GM18858 (cell line): ENCODE measurements around the gene KLHL29.
A peak's percentile ranks its signal among the peaks of the same experiment; 100 is the strongest.

Experiments
- ATAC-seq: cut with Tn5 transposase; IDR thresholded peaks from one replicate; pipeline ENCODE4 v1.9.1; 2021; ENCODE audit not compliant: unreplicated experiment

Gene KLHL29

DNA sequence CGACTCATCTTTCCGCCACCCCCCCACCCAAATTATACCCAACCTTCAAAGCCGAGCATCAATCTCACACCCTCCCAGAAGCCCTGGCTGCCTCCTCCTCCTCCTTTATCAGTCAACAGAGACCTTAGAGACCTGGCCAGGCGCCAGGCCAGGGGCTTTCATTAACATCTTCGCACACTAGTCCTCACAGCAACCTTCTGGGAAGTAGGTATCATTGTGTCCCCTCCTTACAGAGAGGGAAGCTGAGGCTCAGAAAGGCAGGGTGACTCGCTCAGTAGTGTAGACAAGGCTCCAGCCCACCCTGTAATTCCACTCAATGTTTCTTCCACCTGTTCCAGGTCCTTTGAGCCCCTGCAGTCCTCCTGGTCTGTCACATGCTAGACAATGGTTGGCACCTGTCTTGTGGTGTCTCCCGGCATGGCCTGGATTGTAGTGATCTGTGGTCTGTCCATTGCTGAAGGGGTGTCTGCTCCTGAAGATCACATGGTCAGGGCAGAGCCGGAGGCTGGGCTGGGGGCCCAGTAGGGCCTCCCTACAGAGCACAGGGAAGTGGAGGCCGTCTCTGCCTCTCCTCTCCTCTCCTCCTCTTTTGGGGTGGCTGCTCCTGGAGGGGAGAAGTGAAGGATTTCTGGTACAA lies 36.0 kb downstream of the KLHL29 start:
- ATAC-seq = no peak

GRCh38 chr2:23422089-23423061 lies 37.4 kb downstream of the KLHL29 start:
- no peak for ATAC-seq

- no peak for ATAC-seq
These were observed 38.3 kb downstream of the KLHL29 start for GRCh38 chr2:23423062-23423872.

GRCh38 chr2:23423873-23424680 lies 39.1 kb downstream of the KLHL29 start:
- no peak for ATAC-seq

GRCh38 chr2:23425338-23425871 lies 40.4 kb downstream of the KLHL29 start:
- no peak for ATAC-seq

DNA sequence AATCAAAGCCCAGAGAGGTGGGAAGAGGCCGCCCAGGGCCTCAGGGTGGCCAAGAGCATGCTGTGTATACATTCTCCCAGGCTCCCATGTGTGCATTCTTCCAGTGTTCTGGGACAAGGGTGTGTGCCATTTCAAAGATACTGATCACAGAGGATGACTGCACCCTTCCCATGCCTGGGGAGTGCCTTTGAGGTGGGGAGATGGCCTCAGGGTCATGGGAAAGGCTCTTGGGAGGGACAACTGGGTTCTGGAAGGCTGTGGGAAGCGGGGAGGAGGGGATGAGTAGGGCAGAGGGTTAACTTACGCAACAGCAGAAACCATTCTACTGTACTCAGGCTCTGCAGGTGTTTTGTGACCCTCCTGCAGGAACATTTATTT lies 40.9 kb downstream of the KLHL29 start:
- ATAC-seq = no peak

- no peak for ATAC-seq
These were observed 41.4 kb downstream of the KLHL29 start for GRCh38 chr2:23426263-23426905.

DNA sequence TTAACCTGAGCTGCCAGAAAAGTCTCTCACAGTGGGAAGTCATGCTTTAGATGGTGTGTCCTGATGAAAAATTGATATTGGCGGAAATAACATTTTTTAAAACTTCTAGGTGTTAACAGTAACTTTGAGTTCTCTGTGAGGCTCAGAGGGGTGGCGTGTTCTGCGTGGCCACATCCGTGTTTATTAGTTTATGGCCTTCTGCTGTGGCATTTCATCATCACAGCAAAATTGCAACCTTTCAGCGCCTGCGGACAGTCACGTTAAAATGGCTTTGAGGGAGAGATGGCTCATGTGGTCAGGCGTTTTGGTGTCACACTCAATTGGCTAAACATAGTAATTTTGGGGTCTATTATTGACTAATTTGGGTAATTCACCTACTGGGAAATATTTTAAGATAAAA lies 42.4 kb downstream of the KLHL29 start:
- no peak for ATAC-seq

DNA sequence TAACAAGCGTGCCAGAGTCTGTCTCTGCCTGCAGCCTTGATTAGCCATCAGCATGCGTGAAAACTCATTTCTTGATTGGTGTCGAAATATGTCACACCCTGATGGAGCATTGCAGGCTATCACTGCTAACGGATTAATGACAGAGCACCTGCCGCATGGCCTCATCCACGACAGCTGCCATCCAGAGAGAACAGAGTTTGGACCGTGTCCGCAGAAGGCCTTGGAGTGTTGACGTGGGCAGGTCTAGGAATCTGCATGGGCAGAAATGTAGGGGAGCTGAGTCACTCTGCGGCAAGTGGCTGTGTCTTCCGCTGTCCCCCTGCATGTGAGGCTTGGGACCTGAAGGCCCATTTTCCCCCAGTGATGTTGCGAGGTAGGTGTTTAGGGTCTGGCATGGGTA lies 43.0 kb downstream of the KLHL29 start:
- no peak for ATAC-seq

GRCh38 chr2:23429036-23429435 lies 44.1 kb downstream of the KLHL29 start:
- ATAC-seq = no peak

DNA sequence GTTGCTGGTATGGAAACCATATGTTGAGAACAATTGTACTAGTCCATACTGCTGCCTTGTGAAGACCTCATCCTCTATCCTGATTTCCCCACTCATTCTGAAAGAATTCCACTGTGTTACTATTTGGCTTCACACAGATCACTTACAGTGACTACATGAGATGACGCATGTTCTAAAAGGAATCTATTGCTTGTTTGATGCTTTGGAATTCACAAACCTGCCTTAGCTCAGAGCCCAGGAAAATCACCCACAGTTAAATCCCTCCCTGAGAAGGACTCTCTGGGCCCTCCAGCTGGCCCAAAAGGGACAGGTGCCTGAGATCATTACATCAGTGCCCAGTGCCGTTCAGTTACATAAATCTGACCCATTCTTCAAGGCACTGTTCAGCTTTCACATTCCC lies 45.3 kb downstream of the KLHL29 start:
- no peak for ATAC-seq

DNA sequence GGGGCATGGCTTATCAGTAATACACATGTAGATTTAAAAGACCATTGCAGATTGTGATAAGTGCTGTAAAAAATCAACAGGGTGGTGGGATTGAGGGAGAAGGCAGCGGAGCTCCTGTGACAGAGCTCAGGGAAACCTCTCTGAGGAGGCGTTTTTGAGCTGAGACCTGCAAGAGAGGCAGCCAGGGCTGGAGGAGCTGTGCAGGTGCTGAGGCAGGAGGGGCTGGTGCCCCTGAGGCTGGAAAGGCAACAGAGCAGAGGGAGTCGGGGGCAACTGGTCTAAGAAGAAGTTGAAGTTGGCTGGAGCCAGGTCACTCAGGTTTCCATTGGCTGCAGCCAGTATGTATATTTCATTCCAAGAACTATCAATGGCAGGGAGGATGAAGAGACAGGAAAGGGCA lies 47.6 kb downstream of the KLHL29 start:
- no peak for ATAC-seq

- no peak for ATAC-seq
These were observed 48.3 kb downstream of the KLHL29 start for GRCh38 chr2:23433282-23433681.

GRCh38 chr2:23434721-23435121 lies 49.7 kb downstream of the KLHL29 start:
- no peak for ATAC-seq

DNA sequence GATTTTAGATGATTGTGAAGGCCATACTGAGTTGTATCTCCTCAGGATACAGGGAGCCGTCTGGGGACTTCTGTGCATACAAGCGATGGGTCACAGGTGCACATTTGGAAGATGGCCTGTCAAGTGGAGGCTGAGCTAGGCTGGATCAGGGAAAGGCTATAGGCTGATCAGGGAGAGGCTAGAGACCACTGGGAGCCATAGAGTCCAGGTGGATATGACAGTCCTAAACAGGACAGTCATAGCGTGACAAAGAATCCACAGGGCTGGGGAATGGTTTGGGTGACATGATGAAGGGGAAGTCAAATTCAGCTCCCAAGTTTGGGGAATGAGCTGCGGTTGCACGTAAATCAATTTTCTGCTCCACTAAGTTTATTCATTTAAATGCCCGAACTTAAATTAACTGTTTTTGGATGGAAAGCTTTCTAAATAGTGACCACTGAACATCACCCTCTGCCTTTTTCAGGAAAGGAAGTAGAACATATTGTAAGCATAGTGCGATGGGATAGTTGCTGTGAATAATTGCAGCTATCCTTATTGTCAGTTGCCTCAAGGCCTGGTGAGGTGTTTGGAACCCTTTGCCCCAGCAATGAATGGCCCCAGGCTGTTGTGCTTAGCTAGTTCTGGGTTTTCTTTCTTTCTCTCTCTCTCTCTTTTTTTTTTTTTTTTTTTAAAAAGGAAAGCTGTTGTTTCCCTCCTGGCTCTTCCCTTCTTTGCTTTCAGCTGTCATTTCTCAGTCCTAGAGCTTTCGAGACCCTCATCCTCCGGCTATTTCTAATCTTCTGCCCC lies 50.5 kb downstream of the KLHL29 start:
- ATAC-seq = no peak

DNA sequence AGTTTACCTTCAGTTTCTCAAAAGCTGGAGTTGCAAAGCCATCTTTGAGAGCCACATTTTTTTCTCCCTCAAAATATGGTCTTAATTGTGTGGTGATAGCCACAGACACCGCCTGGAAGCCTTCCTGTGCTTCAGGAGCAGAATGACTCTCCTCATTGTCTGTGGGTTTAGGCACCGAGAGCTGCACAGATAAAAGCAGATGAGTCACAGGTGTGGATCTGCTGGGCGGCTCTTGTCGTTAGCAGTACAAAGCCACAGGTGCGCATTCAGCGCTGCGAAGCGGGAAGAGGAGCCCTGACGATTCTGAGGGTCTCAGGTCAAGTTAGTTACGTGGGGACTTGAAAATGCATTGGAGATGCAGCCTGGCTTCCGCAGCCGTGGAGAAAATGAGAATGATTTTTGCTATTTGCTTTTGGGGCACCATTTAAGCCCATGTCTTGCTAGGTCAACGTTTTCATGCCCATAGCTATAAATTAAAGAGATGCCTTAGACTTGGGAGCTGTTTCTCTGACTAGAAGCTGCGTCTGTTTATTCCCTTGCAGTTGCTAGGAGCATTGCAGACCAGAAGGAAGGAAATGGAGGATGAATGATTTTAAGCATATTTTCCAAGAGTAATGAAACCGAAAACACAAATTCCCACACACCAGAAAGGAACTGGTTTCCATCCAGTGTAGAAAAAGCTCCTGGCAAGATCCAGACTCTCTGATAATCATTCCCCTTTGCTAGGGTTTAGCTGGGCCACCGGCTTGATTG lies 51.5 kb downstream of the KLHL29 start:
- no peak for ATAC-seq

DNA sequence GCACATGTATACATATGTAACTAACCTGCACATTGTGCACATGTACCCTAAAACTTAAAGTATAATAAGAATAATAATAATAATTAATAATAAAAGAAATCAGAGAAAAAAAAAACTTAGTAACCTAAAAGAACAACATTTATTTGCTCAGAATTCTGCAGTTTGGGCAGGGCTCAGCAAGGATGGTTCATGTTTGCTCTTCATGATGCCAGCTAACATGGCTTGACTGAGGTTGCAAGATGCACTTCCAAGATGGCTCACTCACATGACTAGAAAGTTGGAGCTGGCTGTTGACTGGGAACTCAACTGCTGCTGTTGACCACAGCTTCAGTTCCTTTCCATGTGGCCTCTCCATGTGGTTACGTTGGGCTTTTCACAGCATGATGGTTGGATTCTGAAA lies 56.4 kb downstream of the KLHL29 start:
- ATAC-seq = no peak

DNA sequence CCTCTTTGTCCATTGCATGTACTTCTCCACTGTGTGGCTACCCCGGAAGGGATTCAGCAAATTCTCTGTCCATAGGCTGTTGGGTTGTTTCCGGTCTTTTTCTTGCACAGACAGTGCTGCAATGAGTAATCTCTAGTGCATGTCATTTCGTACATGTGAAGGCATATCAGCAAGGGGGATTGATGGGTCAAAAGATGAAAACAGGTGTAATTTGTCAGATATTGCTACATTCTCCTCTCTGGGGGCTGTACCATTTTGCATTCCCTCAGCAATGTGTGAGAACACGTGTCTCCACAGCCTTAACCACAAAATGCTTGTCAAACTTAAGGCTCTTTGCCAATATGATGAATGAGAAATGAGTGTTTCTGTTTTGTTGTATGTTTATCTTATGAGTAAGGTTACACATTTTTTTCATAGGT lies 60.5 kb downstream of the KLHL29 start:
- peak; percentile 37 for ATAC-seq
